SK-N-SH treated with all-trans-retinoic acid at 6 μM for 48 hours (cell line): ENCODE data around the gene TMEM11.

Experiments used
- ATAC-seq: fragments of 200-7000 bp; cut with Tn5 transposase; 3 replicates; pipeline ENCODE4 v1.9.1; 2020; ENCODE audit warnings: mild to moderate bottlenecking, moderate library complexity
- ARNTL ChIP-seq: fragments of 450-650 bp; formaldehyde crosslinking; IDR thresholded peaks from 2 replicates; pipeline ENCODE4 v1.5.0; 2020; ENCODE audit warnings: low read depth, mild to moderate bottlenecking, moderate library complexity, borderline replicate concordance
- BACH2 ChIP-seq: fragments of 250-450 bp; sonication (Bioruptor Pico); IDR thresholded peaks from 2 replicates; pipeline ENCODE4 v1.9.0; 2021; ENCODE audit warnings: mild to moderate bottlenecking, borderline replicate concordance
- CSDC2 ChIP-seq: fragments of 250-450 bp; sonication (Bioruptor Pico); IDR thresholded peaks from 2 replicates; pipeline ENCODE4 v1.5.0; 2020; ENCODE audit warnings: mild to moderate bottlenecking, moderate library complexity
- CSRNP3 ChIP-seq: fragments of 250-450 bp; sonication (Bioruptor Pico); IDR thresholded peaks from 2 replicates; pipeline ENCODE4 v1.5.1; 2021; ENCODE audit warnings: mild to moderate bottlenecking, moderate library complexity
- ESRRG ChIP-seq: fragments of 250-450 bp; sonication (Bioruptor Pico); IDR thresholded peaks from 2 replicates; pipeline ENCODE4 v1.6.1; 2021; ENCODE audit warnings: mild to moderate bottlenecking
- GLIS3 ChIP-seq: fragments of 250-450 bp; sonication (Bioruptor Pico); IDR thresholded peaks from 2 replicates; pipeline ENCODE4 v1.5.0; 2020; ENCODE audit warnings: mild to moderate bottlenecking, moderate library complexity
- ISL1 ChIP-seq: fragments of 250-450 bp; sonication (Bioruptor Pico); IDR thresholded peaks from 2 replicates; pipeline ENCODE4 v2.1.2; 2022; ENCODE audit warnings: mild to moderate bottlenecking, moderate library complexity
- PATZ1 ChIP-seq: fragments of 250-450 bp; sonication (Bioruptor Pico); IDR thresholded peaks from 2 replicates; pipeline ENCODE4 v1.8.0; 2020; ENCODE audit warnings: mild to moderate bottlenecking, moderate library complexity, borderline replicate concordance
- POU6F1 ChIP-seq: fragments of 250-450 bp; sonication (Bioruptor Pico); IDR thresholded peaks from 2 replicates; pipeline ENCODE4 v1.8.0; 2021; ENCODE audit warnings: low read depth, mild to moderate bottlenecking, moderate library complexity, borderline replicate concordance
- PPARA ChIP-seq: fragments of 250-450 bp; sonication (Bioruptor Pico); IDR thresholded peaks from 2 replicates; pipeline ENCODE4 v1.5.0; 2020; ENCODE audit warnings: mild to moderate bottlenecking, borderline replicate concordance
- RARB ChIP-seq: fragments of 250-450 bp; sonication (Bioruptor Pico); IDR thresholded peaks from 2 replicates; pipeline ENCODE4 v1.8.0; 2021; ENCODE audit warnings: mild to moderate bottlenecking, moderate library complexity
- SNAI2 ChIP-seq: fragments of 250-450 bp; sonication (Bioruptor Pico); IDR thresholded peaks from 2 replicates; pipeline ENCODE4 v1.5.0; 2020; ENCODE audit warnings: mild to moderate bottlenecking, moderate library complexity
- TCF4 ChIP-seq: fragments of 250-450 bp; sonication (Bioruptor Pico); IDR thresholded peaks from 2 replicates; pipeline ENCODE4 v1.8.0; 2021; ENCODE audit warnings: mild to moderate bottlenecking, moderate library complexity, borderline replicate concordance
- TOX ChIP-seq: fragments of 250-450 bp; sonication (Bioruptor Pico); IDR thresholded peaks from 2 replicates; pipeline ENCODE4 v1.8.0; 2021; ENCODE audit warnings: mild to moderate bottlenecking, moderate library complexity, borderline replicate concordance
- TSHZ2 ChIP-seq: fragments of 250-450 bp; sonication (Bioruptor Pico); IDR thresholded peaks from 2 replicates; pipeline ENCODE4 v1.5.0; 2020; ENCODE audit warnings: mild to moderate bottlenecking, moderate library complexity
- ZC3H10 ChIP-seq: fragments of 250-450 bp; sonication (Bioruptor Pico); IDR thresholded peaks from 2 replicates; pipeline ENCODE4 v1.5.1; 2021; ENCODE audit warnings: mild to moderate bottlenecking, moderate library complexity
- ZFP3 ChIP-seq: fragments of 250-450 bp; sonication (Bioruptor Pico); IDR thresholded peaks from 2 replicates; pipeline ENCODE4 v1.5.0; 2020; ENCODE audit warnings: mild to moderate bottlenecking, moderate library complexity
- ZFP30 ChIP-seq: fragments of 450-650 bp; formaldehyde crosslinking; IDR thresholded peaks from 2 replicates; pipeline ENCODE4 v1.5.0; 2022; ENCODE audit warnings: mild to moderate bottlenecking, moderate library complexity
- ZNF565 ChIP-seq: fragments of 450-650 bp; formaldehyde crosslinking; conservative IDR thresholded peaks from 2 replicates; pipeline ENCODE4 v1.5.0; 2020; ENCODE audit warnings: low read depth, mild to moderate bottlenecking, moderate library complexity
- ZNF70 ChIP-seq: fragments of 450-650 bp; formaldehyde crosslinking; IDR thresholded peaks from 2 replicates; pipeline ENCODE4 v1.5.0; 2020; ENCODE audit warnings: mild to moderate bottlenecking, moderate library complexity
- ZNF8 ChIP-seq: fragments of 450-650 bp; formaldehyde crosslinking; IDR thresholded peaks from 2 replicates; pipeline ENCODE4 v1.5.0; 2020; ENCODE audit warnings: mild to moderate bottlenecking, moderate library complexity

The TMEM11 gene

GRCh38 chr17:21258593-21258992 is 44.6 kb upstream of the TMEM11 start:
- TF ChIP-seq CSRNP3 (CRISPR knock-in tag) (no peak), ZFP30 (CRISPR knock-in tag) (no peak), BACH2 (no peak), POU6F1 (CRISPR knock-in tag) (no peak), PATZ1 (CRISPR knock-in tag) (no peak), ZC3H10 (CRISPR knock-in tag) (no peak)
- no peak for ATAC-seq

- TF ChIP-seq PATZ1 (CRISPR knock-in tag) (no peak), BACH2 (no peak), RARB (CRISPR knock-in tag) (no peak), ESRRG (CRISPR knock-in tag) (no peak), CSRNP3 (CRISPR knock-in tag) (no peak), POU6F1 (CRISPR knock-in tag) (no peak), PPARA (no peak)
- ATAC-seq, result peak; percentile 5; the same call in 1 of the 3 replicates
Observed at GRCh38 chr17:21253646-21254441, 39.9 kb upstream of the TMEM11 start.

- no peak for TF ChIP-seq ZFP3 (CRISPR knock-in tag)
- TF ChIP-seq TSHZ2 (CRISPR knock-in tag), result no peak
- no peak for TF ChIP-seq ZNF8 (CRISPR knock-in tag)
- no peak for TF ChIP-seq RARB (CRISPR knock-in tag)
- TF ChIP-seq ZNF565, result no peak
- no peak for TF ChIP-seq ARNTL (CRISPR knock-in tag)
- no peak for TF ChIP-seq SNAI2 (CRISPR knock-in tag)
- no peak for TF ChIP-seq TCF4 (CRISPR knock-in tag)
- TF ChIP-seq ZNF70 (CRISPR knock-in tag), result no peak
- TF ChIP-seq CSDC2 (CRISPR knock-in tag), result no peak
- no peak for TF ChIP-seq ISL1 (CRISPR knock-in tag)
- no peak for TF ChIP-seq ESRRG (CRISPR knock-in tag)
- no peak for TF ChIP-seq TOX (CRISPR knock-in tag)
- no peak for TF ChIP-seq ZFP30 (CRISPR knock-in tag)
- TF ChIP-seq GLIS3 (CRISPR knock-in tag), result no peak
- no peak for TF ChIP-seq CSRNP3 (CRISPR knock-in tag)
- ATAC-seq, result peak; percentile 79
Observed at GRCh38 chr17:21252796-21253645, 39.1 kb upstream of the TMEM11 start, which contains the start of gene NATD1. TSS of gene NATD1 (minus strand) at chr17:21253410. CDS start at chr17:21253264, 146 bp downstream.
